ENCODE results near the gene LARP1B.
"Not testable (repeated sequence)": the region's sequence is repeated elsewhere in the genome, so short reads cannot be mapped to it uniquely, and the experiment has no call there.

Gene LARP1B

DNA sequence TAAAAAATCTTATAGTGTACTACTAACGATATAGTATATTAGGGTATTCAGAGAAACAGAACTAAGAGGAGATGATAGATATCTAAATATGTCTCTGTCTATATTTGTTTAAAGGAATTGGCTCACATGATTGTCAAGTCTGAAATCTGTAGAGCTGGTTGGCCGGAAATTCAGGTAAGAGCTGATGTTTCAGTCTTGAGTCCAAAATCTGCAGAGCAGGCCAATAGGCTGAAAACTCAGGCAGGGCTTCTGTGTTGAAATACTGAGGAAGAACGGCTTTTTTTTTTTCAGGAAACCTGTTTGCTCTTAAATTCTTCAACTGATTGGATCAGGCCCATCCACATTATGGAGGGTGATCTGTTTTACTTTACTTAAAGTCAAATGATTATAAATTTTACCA, 194.8 kb downstream of the LARP1B start:
- ATAC-seq (replicated peaks) (no peak), DNase-seq (no peak)
- Mint-ChIP-seq H3K4me1 (no peaks in the 10 kb centered on the region), H3K9me3 (peaks cover 0 to 1% of the 10 kb centered on the region in 2 donors), H3K27me3 (peaks cover 4 to 18% of the 10 kb centered on the region in 2 donors), H3K4me3 (no peak overlapping the region), H3K27ac (no peak overlapping the region), H3K36me3 (peaks cover 0 to 1% of the 10 kb centered on the region in 2 donors)

DNA sequence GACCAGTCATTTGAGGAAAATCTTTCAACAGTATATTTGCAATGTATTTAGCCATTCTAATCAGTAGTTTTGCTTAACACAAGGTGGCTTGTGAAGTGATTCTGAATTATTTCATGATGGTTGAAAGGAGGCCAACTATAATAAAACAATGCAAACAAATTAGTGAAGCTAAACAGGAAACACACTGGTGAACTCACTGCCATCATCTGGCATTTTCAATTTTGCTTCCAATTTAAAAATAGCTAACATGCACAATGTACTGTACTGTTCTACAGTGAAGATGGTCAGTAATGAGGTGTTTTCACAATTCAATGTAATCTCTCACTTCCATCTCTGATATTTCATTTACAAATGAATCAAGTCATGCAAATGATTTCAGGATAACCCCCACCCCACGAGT, 195.4 kb downstream of the LARP1B start:
- no peaks in the 10 kb centered on the region for H3K4me1 Mint-ChIP-seq
- no peak for DNase-seq
- no peak overlapping the region for H3K4me3 Mint-ChIP-seq
- peaks cover 11 to 18% of the 10 kb centered on the region in 2 donors for H3K27me3 Mint-ChIP-seq
- peaks cover 0 to 4% of the 10 kb centered on the region in 2 donors for H3K9me3 Mint-ChIP-seq
- H3K27ac Mint-ChIP-seq, result no peak overlapping the region
- no peak for ATAC-seq (replicated peaks)
- peaks cover 0 to 1% of the 10 kb centered on the region in 2 donors for H3K36me3 Mint-ChIP-seq

DNA sequence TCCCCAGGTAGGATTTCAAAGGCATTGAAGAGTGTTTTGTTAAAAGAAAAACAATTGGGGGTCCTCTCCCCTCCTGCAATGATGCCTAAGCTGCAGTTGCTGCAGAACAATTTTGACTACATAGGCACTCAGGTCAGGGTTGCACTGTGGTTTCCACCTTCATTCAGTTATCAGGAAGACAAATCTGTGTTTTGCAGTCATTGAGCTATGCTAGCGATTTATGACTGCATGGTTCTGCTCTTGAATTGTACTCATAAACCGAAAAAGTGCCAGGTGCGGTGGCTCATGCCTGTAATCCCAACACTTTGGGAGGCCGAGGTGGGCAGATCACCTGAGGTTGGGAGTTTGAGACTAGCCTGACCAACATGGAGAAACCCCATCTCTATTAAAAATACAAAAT, 197.1 kb downstream of the LARP1B start:
- not testable (repeated sequence) for H3K4me1 Mint-ChIP-seq; H3K9me3 Mint-ChIP-seq; H3K27ac Mint-ChIP-seq; H3K4me3 Mint-ChIP-seq; H3K36me3 Mint-ChIP-seq; DNase-seq; ATAC-seq (replicated peaks)
- H3K27me3 Mint-ChIP-seq, result peaks cover 11 to 18% of the 10 kb centered on the region in 2 donors

DNA sequence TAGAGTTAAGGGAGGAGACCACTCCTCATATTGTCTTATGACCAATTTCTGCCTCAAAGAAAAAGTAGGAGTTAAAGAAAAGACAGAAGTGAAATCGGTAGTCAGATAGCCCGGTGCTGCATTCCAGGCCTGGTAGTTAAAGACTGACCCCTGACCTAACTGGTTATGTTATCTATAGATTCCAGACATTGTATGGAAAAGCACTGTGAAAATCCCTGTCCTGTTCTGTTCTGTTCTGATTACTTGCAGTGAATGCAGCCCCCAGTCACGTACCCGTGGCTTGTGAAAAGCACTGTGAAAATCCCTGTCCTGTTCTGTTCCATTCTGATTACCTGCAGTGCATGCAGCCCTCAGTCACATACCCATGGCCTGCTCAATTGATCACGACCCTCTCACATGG, 198.8 kb downstream of the LARP1B start:
- not testable (repeated sequence) for DNase-seq; H3K4me1 Mint-ChIP-seq; H3K9me3 Mint-ChIP-seq; H3K36me3 Mint-ChIP-seq; H3K27ac Mint-ChIP-seq; H3K4me3 Mint-ChIP-seq; ATAC-seq (replicated peaks)
- peaks cover 7 to 11% of the 10 kb centered on the region in 2 donors for H3K27me3 Mint-ChIP-seq
